HTERT RPE-1 (cell line): ENCODE results near the gene TVP23A.
"Not testable (repeated sequence)": the region's sequence is repeated elsewhere in the genome, so short reads cannot be mapped to it uniquely, and the experiment has no call there.

Source experiments
- in situ Hi-C: fragments of 300-500 bp; cut with MboI; formaldehyde crosslinking; loops from 4 replicates; pipeline ENCODE4 v1.14.3; 2020; ENCODE audit warnings: low sequenced_read_pairs

The TVP23A gene

GRCh38 chr16:10836174-10836853 is 17.7 kb upstream of the TVP23A start:
- in situ Hi-C loops, result no loop called here

- in situ Hi-C loops, result no loop called here
Observed at GRCh38 chr16:10835281-10835931, 16.8 kb upstream of the TVP23A start.

- in situ Hi-C loops, result no loop called here
Observed at GRCh38 chr16:10834766-10835165, 16.2 kb upstream of the TVP23A start.

GRCh38 chr16:10834130-10834529 is 15.5 kb upstream of the TVP23A start:
- in situ Hi-C loops, result no loop called here

- in situ Hi-C loops, result no loop called here
Observed at GRCh38 chr16:10833271-10833670, 14.7 kb upstream of the TVP23A start.

GRCh38 chr16:10831894-10832886 is 13.6 kb upstream of the TVP23A start:
- in situ Hi-C loops, result no loop called here

GRCh38 chr16:10830240-10830639 is 11.6 kb upstream of the TVP23A start:
- in situ Hi-C loops, result not testable (repeated sequence)

- in situ Hi-C loops, result not testable (repeated sequence)
Observed at GRCh38 chr16:10829390-10830098, 10.9 kb upstream of the TVP23A start.

GRCh38 chr16:10828851-10829366 is 10.3 kb upstream of the TVP23A start:
- in situ Hi-C loops, result no loop called here

- in situ Hi-C loops, result no loop called here
Observed at GRCh38 chr16:10827691-10828341, 9.2 kb upstream of the TVP23A start.

GRCh38 chr16:10824111-10824893 is 5.7 kb upstream of the TVP23A start:
- in situ Hi-C loops, result no loop called here

- in situ Hi-C loops, result no loop called here
Observed at GRCh38 chr16:10822702-10823101, 4.1 kb upstream of the TVP23A start.

GRCh38 chr16:10820546-10820945 is 2.0 kb upstream of the TVP23A start:
- in situ Hi-C loops, result no loop called here

- in situ Hi-C loops, result no loop called here
Observed at GRCh38 chr16:10817514-10817913, 1.1 kb downstream of the TVP23A start.

- in situ Hi-C loops, result no loop called here
Observed at GRCh38 chr16:10813099-10813455, 5.5 kb downstream of the TVP23A start.

GRCh38 chr16:10812312-10813098 is 6.1 kb downstream of the TVP23A start:
- in situ Hi-C loops, result no loop called here

- in situ Hi-C loops, result no loop called here
Observed at GRCh38 chr16:10809706-10810105, 8.9 kb downstream of the TVP23A start.

- in situ Hi-C loops, result no loop called here
Observed at GRCh38 chr16:10808850-10809249, 9.7 kb downstream of the TVP23A start.

GRCh38 chr16:10808218-10808617 is 10.4 kb downstream of the TVP23A start:
- in situ Hi-C loops, result no loop called here
